Dendritic cell treated with granulocyte-macrophage colony-stimulating factor and Interleukin-4, amounts not matched to agents 40 ng/mL and 50 ng/mL, for 4 days (primary cell): ENCODE data around the gene PTPRD.

Experiments
- H3K27ac Mint-ChIP-seq: one replicate; pipeline ENCODE4 v1.8.0; 2022; ENCODE audit warnings: mild to moderate bottlenecking, mixed read lengths
- H3K27me3 Mint-ChIP-seq: one replicate; pipeline ENCODE4 v1.8.0; 2022; ENCODE audit warnings: mild to moderate bottlenecking, mixed read lengths
- H3K36me3 Mint-ChIP-seq: one replicate; pipeline ENCODE4 v1.8.0; 2022; ENCODE audit warnings: low read depth, mixed read lengths
- H3K4me1 Mint-ChIP-seq: one replicate; pipeline ENCODE4 v1.8.0; 2022; ENCODE audit warnings: low read depth, mixed read lengths
- H3K4me3 Mint-ChIP-seq: one replicate; pipeline ENCODE4 v1.8.0; 2022; ENCODE audit warnings: mild to moderate bottlenecking, moderate library complexity, mixed read lengths
- H3K9me3 Mint-ChIP-seq: one replicate; pipeline ENCODE4 v1.8.0; 2022; ENCODE audit warnings: mixed read lengths
- intact Hi-C: fragments of 100-400 bp; cut with micrococcal nuclease; formaldehyde crosslinking; loops from one replicate; pipeline ENCODE4 v1.15.0; 2022

Gene PTPRD

DNA sequence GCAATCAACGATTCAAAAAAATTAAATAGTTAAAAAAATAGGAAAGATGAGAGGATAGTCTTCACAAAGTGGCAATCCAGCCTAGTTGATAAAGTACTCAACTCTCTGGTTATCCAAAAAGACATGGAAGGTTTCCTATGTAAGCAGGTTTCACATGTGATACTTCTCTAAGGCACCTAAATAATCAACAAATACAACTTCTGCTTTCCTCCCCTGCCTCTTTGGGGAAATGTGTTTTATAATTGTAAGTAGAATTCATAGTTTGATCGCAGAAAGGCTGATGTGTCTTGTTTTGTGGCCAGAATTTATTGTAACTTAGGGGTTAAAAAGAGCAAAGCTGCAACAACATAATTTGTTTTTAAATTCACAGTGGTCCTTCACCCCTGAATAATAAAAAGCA, 1957.7 kb downstream of the PTPRD start:
- no peaks in the 10 kb centered on the region for H3K36me3 Mint-ChIP-seq
- H3K4me3 Mint-ChIP-seq: no peak overlapping the region
- peaks cover 10% of the 10 kb centered on the region for H3K4me1 Mint-ChIP-seq
- no peaks in the 10 kb centered on the region for H3K9me3 Mint-ChIP-seq
- no peak overlapping the region for H3K27ac Mint-ChIP-seq
- H3K27me3 Mint-ChIP-seq: peaks cover 40% of the 10 kb centered on the region
- intact Hi-C loops: no loop called here

GRCh38 chr9:8653855-8654254, 1958.9 kb downstream of the PTPRD start:
- intact Hi-C loops: no loop called here
- no peaks in the 10 kb centered on the region for H3K36me3 Mint-ChIP-seq

DNA sequence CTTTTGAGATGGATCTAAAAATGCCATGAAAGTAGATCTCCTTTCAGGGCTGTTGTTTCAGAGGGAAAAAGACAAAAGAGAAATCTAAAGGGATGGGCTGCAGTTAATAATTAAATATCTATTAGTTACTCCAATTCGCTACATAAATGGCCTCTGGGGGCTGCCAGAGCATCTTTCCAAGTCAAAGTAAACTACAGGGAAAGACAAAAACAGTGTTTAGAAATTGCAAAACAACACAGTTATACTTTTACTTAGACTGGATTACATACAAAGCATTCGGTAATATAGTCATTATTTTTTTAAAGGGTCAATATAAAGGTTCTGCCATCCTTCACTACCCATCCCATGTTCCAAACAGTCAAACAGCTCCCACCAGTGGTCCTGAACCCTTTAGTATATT, 1959.7 kb downstream of the PTPRD start:
- Mint-ChIP-seq H3K27me3 (peaks cover 39% of the 10 kb centered on the region), H3K9me3 (no peaks in the 10 kb centered on the region), H3K36me3 (no peaks in the 10 kb centered on the region), H3K4me1 (peaks cover 10% of the 10 kb centered on the region), H3K4me3 (no peak overlapping the region), H3K27ac (no peak overlapping the region)
- intact Hi-C loops: no loop called here

More at GRCh38 chr9:8653855-8654254, 1958.9 kb downstream of the PTPRD start:
- Mint-ChIP-seq H3K4me3 (no peak overlapping the region), H3K27ac (no peak overlapping the region), H3K9me3 (no peaks in the 10 kb centered on the region), H3K4me1 (peaks cover 10% of the 10 kb centered on the region), H3K27me3 (peaks cover 39% of the 10 kb centered on the region)

GRCh38 chr9:8652255-8652654, 1960.5 kb downstream of the PTPRD start:
- intact Hi-C loops: no loop called here
- Mint-ChIP-seq H3K27ac (no peak overlapping the region), H3K36me3 (no peaks in the 10 kb centered on the region), H3K4me1 (peaks cover 15% of the 10 kb centered on the region), H3K9me3 (no peaks in the 10 kb centered on the region), H3K27me3 (peaks cover 40% of the 10 kb centered on the region), H3K4me3 (no peak overlapping the region)

GRCh38 chr9:8651846-8652215, 1961.0 kb downstream of the PTPRD start:
- intact Hi-C loops: no loop called here
- no peak overlapping the region for H3K4me3 Mint-ChIP-seq
- H3K27ac Mint-ChIP-seq: no peak overlapping the region
- peaks cover 40% of the 10 kb centered on the region for H3K27me3 Mint-ChIP-seq
- H3K9me3 Mint-ChIP-seq: no peaks in the 10 kb centered on the region
- H3K36me3 Mint-ChIP-seq: no peaks in the 10 kb centered on the region
- peaks cover 15% of the 10 kb centered on the region for H3K4me1 Mint-ChIP-seq

- Mint-ChIP-seq H3K27me3 (peaks cover 43% of the 10 kb centered on the region), H3K4me1 (peaks cover 15% of the 10 kb centered on the region), H3K36me3 (no peaks in the 10 kb centered on the region), H3K9me3 (no peaks in the 10 kb centered on the region), H3K4me3 (no peak overlapping the region), H3K27ac (no peak overlapping the region)
- intact Hi-C loops: no loop called here
Measured at GRCh38 chr9:8651070-8651845, 1961.5 kb downstream of the PTPRD start.

- Mint-ChIP-seq H3K27ac (no peak overlapping the region), H3K4me3 (no peak overlapping the region), H3K27me3 (peaks cover 47% of the 10 kb centered on the region)
Measured at GRCh38 chr9:8649807-8650206, 1963.0 kb downstream of the PTPRD start.

GRCh38 chr9:8649160-8649559, 1963.6 kb downstream of the PTPRD start:
- Mint-ChIP-seq H3K27me3 (peaks cover 49% of the 10 kb centered on the region), H3K27ac (no peak overlapping the region), H3K9me3 (no peaks in the 10 kb centered on the region), H3K36me3 (no peaks in the 10 kb centered on the region), H3K4me3 (no peak overlapping the region), H3K4me1 (peaks cover 15% of the 10 kb centered on the region)
- intact Hi-C loops: no loop called here

More at GRCh38 chr9:8649807-8650206, 1963.0 kb downstream of the PTPRD start:
- H3K36me3 Mint-ChIP-seq: no peaks in the 10 kb centered on the region
- no peaks in the 10 kb centered on the region for H3K9me3 Mint-ChIP-seq
- peaks cover 15% of the 10 kb centered on the region for H3K4me1 Mint-ChIP-seq
- intact Hi-C loops: no loop called here

DNA sequence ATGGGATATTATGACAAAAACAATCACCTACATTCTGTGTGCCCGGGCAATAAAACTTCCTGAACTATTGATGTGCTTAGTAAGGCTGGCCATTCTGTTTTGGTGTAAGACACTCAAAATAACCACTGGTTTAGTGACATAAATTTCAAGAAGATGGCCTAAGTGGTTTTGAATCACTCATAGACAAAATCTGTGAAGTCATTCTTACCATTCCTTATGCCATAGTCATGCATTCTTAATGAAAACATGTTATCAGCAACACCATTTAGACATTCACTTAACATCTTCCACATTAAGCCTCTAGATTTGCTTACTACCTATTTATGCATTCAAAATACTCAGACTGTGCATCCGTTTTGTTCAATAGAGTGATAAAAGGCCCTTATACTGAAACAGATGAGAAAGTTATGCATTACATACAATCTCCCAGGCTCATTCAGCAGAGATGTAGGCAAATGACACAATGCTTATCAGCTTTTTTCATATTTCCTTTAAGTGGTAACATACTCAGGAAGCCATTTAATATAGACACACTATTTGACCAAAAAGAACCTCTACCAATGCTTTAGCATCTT, 1964.4 kb downstream of the PTPRD start:
- Mint-ChIP-seq H3K9me3 (no peaks in the 10 kb centered on the region), H3K27ac (no peak overlapping the region), H3K27me3 (peaks cover 48% of the 10 kb centered on the region), H3K4me1 (peaks cover 7% of the 10 kb centered on the region), H3K4me3 (no peak overlapping the region), H3K36me3 (no peaks in the 10 kb centered on the region)
- intact Hi-C loops: no loop called here

- Mint-ChIP-seq H3K27me3 (peaks cover 46% of the 10 kb centered on the region), H3K9me3 (no peaks in the 10 kb centered on the region), H3K4me3 (no peak overlapping the region), H3K4me1 (peaks cover 5% of the 10 kb centered on the region), H3K27ac (no peak overlapping the region), H3K36me3 (no peaks in the 10 kb centered on the region)
- intact Hi-C loops: no loop called here
Measured at GRCh38 chr9:8647824-8648223, 1965.0 kb downstream of the PTPRD start.

- H3K27ac Mint-ChIP-seq: no peak overlapping the region
- intact Hi-C loops: no loop called here
- H3K27me3 Mint-ChIP-seq: peaks cover 24% of the 10 kb centered on the region
- no peaks in the 10 kb centered on the region for H3K36me3 Mint-ChIP-seq
- H3K4me1 Mint-ChIP-seq: peaks cover 5% of the 10 kb centered on the region
- no peak overlapping the region for H3K4me3 Mint-ChIP-seq
- H3K9me3 Mint-ChIP-seq: no peaks in the 10 kb centered on the region
Measured at GRCh38 chr9:8644571-8644970, 1968.2 kb downstream of the PTPRD start.

DNA sequence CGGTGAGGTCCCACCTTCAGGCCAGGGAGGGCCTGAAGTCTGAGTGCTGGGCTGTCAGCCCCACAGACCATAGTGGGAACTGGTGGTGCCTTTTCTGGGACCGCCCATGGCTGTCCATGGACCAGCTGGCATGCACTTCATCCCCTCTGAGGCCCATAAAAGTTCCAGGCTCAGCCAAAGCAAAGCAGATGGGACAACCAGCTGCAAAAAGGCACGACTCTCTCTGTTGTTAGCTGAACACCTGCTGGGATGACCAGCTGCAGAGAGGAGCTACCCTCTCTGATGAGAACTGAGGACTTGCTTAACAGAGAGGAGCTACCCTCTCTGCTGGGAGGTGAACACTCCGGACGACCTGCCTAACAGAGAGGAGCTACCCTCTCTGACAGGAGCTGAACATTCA, 1968.9 kb downstream of the PTPRD start:
- Mint-ChIP-seq H3K9me3 (no peaks in the 10 kb centered on the region), H3K4me3 (no peak overlapping the region), H3K27ac (no peak overlapping the region), H3K27me3 (peaks cover 24% of the 10 kb centered on the region), H3K36me3 (no peaks in the 10 kb centered on the region), H3K4me1 (peaks cover 5% of the 10 kb centered on the region)
- intact Hi-C loops: no loop called here

DNA sequence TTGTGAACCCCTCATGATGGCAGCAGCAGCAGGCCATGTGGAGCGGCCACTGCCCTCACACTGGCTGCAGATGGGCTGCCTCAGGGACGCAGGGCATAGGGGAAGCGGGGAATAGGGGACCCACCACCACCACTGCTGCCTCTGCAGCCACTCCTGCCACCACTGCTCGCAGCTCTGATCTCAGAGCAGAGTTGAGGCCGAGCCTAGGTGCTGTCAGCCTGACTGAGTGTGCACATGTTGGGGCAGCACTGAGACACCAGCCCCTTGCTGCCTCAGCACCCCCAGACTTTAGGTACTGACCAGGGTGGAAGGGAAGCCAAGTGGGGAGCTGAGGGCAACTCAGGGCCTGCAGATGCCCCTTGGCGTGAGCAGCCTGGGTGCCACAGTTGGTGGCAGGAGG, 1969.3 kb downstream of the PTPRD start:
- intact Hi-C loops: no loop called here
- H3K27me3 Mint-ChIP-seq: peaks cover 24% of the 10 kb centered on the region
- no peaks in the 10 kb centered on the region for H3K36me3 Mint-ChIP-seq
- H3K9me3 Mint-ChIP-seq: no peaks in the 10 kb centered on the region
- H3K27ac Mint-ChIP-seq: no peak overlapping the region
- H3K4me3 Mint-ChIP-seq: no peak overlapping the region
- H3K4me1 Mint-ChIP-seq: peaks cover 5% of the 10 kb centered on the region

DNA sequence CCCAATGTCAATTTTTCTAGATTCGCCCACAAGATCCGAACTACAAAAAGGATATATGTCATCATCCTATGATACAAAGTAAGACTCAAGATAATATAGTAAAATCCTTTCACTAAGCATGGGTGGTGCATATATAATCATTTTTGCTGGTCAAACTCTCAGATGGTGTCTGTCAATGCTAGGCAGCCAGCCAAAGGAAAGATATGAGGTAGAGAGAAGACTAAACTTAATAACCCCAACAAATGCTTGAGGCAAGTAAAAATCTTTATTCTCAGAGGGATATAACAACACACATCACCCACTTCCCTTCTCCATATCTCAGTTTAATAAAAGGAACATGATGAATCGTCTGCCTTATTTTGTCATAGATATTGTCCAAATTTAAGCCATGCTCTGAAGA, 1972.0 kb downstream of the PTPRD start:
- Mint-ChIP-seq H3K9me3 (no peaks in the 10 kb centered on the region), H3K36me3 (no peaks in the 10 kb centered on the region), H3K4me3 (no peak overlapping the region), H3K27ac (no peak overlapping the region), H3K4me1 (no peaks in the 10 kb centered on the region), H3K27me3 (peaks cover 16% of the 10 kb centered on the region)
- intact Hi-C loops: no loop called here

DNA sequence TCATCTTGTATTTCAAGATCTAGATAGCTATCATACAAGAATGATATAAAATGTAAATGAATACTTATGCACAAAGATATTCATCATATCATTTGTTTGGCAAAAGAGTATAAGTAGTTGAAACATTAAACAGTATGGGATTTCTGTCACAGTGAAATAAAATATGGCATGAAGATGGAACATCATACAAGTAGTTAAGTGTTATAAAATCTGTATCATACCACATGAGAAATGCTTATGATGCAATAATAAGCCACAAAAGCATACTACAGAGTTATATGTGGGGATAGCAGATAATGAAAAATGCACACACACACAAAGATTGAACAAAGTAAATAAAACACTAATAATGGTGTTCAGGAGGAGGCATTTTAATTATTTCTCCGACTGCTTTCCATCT, 1975.2 kb downstream of the PTPRD start:
- H3K27ac Mint-ChIP-seq: no peak overlapping the region
- no peak overlapping the region for H3K4me3 Mint-ChIP-seq
- peaks cover 7% of the 10 kb centered on the region for H3K27me3 Mint-ChIP-seq
- no peaks in the 10 kb centered on the region for H3K36me3 Mint-ChIP-seq
- no peaks in the 10 kb centered on the region for H3K4me1 Mint-ChIP-seq
- intact Hi-C loops: no loop called here
- no peaks in the 10 kb centered on the region for H3K9me3 Mint-ChIP-seq
